Measurements from ENCODE around the gene PELI2. TPM values are rescaled to one million over a fixed set of nuclear protein-coding genes. Genes with fewer than 3 reads are reported as not detected.

The PELI2 gene
- total RNA-seq, 1 experiment from 2014 or later = 10.0 TPM

- TF ChIP-seq, protein P1, sequence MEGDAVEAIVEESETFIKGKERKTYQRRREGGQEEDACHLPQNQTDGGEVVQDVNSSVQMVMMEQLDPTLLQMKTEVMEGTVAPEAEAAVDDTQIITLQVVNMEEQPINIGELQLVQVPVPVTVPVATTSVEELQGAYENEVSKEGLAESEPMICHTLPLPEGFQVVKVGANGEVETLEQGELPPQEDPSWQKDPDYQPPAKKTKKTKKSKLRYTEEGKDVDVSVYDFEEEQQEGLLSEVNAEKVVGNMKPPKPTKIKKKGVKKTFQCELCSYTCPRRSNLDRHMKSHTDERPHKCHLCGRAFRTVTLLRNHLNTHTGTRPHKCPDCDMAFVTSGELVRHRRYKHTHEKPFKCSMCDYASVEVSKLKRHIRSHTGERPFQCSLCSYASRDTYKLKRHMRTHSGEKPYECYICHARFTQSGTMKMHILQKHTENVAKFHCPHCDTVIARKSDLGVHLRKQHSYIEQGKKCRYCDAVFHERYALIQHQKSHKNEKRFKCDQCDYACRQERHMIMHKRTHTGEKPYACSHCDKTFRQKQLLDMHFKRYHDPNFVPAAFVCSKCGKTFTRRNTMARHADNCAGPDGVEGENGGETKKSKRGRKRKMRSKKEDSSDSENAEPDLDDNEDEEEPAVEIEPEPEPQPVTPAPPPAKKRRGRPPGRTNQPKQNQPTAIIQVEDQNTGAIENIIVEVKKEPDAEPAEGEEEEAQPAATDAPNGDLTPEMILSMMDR (conservative IDR thresholded peaks at IDR 0.05) = no peak
- no peak for TF ChIP-seq EZH2 (IDR thresholded peaks at IDR 0.05; ENCODE audit: low read depth)
- Histone ChIP-seq H3K27me3 (ENCODE audit: insufficient read depth, low read depth) (no peaks in the 10 kb centered on the region; the same call in 1 of the 2 replicates), H3K4me3 (no peak overlapping the region), H3K9me3 (ENCODE audit: insufficient read depth, low read depth) (no peaks in the 10 kb centered on the region), H3K79me2 (ENCODE audit: low read depth) (no peaks in the 10 kb centered on the region), H3K4me1 (replicated peaks; ENCODE audit: insufficient read depth) (0 out of 2 replicates have a peak, but pooled peaks cover 7% of the 10 kb centered on the region), H3K4me2 (no peak overlapping the region), H3K36me3 (ENCODE audit: low read depth) (no peaks in the 10 kb centered on the region), H3F3A (ENCODE audit: insufficient read depth, low read depth) (no peaks in the 10 kb centered on the region), H2AFZ (no peak overlapping the region), H4K20me1 (ENCODE audit: insufficient read depth) (no peaks in the 10 kb centered on the region), H3K9me2 (ENCODE audit: insufficient read depth) (no peaks in the 10 kb centered on the region), H3K27ac (no peak overlapping the region)
- no peak for DNase-seq
- intact Hi-C loops (cut with micrococcal nuclease; ENCODE audit: unreplicated experiment) = loop anchor here (10.0 kb wide), 1 partner anchor 96 kb away; no protein-coding TSS in a partner anchor
- no TSS peak for BruUV-seq (replicated peaks)
- CTCF ChIA-PET = no interaction called here
- POLR2A ChIA-PET (ENCODE audit: unreplicated experiment) = no interaction called here
Measured at GRCh38 chr14:56248442-56248841, 130.2 kb downstream of the PELI2 start.

DNA sequence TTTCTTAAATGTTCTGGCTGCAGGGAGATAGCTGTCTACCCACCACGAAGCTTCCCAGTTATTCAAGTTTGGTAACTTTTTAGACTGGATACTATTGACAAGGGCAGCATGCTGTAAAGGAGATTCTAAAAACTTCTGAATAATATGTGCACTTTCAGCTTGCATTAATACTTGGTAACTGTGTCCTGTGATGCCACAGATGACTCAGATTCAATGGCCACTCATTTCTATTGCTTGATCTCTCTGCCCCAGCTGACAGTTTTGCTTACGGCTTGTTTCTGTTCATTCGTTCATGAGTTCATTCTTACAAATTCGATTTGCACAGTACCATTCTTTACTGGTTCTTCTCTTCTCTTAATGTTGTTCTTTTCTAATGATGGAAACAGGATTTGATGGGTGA is 142.8 kb downstream of the PELI2 start:
- intact Hi-C loops (cut with micrococcal nuclease; ENCODE audit: unreplicated experiment) = no loop called here
- no peaks in the 10 kb centered on the region for H3K9me3 ChIP-seq (ENCODE audit: insufficient read depth, low read depth)
- POLR2A ChIA-PET (ENCODE audit: unreplicated experiment) = interaction anchor here (0.6 kb wide), 1 partner anchor 110 kb away, joined by 11 read pairs; no protein-coding TSS in a partner anchor
- DNase-seq = no peak
- H3F3A ChIP-seq (ENCODE audit: insufficient read depth, low read depth) = no peaks in the 10 kb centered on the region
- TF ChIP-seq EZH2 (IDR thresholded peaks at IDR 0.05; ENCODE audit: low read depth) = no peak
- TF ChIP-seq, protein P1 (conservative IDR thresholded peaks at IDR 0.05) = no peak
- no peaks in the 10 kb centered on the region for H4K20me1 ChIP-seq (ENCODE audit: insufficient read depth)
- no peak overlapping the region for H3K27ac ChIP-seq
- H3K4me3 ChIP-seq = no peak overlapping the region
- no peak overlapping the region for H3K4me2 ChIP-seq
- H3K36me3 ChIP-seq (ENCODE audit: low read depth) = no peaks in the 10 kb centered on the region
- CTCF ChIA-PET = interaction anchor here (0.6 kb wide), 1 partner anchor 822 kb away, joined by 3 read pairs; no protein-coding TSS in a partner anchor
- H3K4me1 ChIP-seq (replicated peaks; ENCODE audit: insufficient read depth) = no peaks in the 10 kb centered on the region
- no peaks in the 10 kb centered on the region for H3K27me3 ChIP-seq (ENCODE audit: insufficient read depth, low read depth)
- no peaks in the 10 kb centered on the region for H3K9me2 ChIP-seq (ENCODE audit: insufficient read depth)
- no TSS peak for BruUV-seq (replicated peaks)
- no peaks in the 10 kb centered on the region for H3K79me2 ChIP-seq (ENCODE audit: low read depth)
- no peak overlapping the region for H2AFZ ChIP-seq

GRCh38 chr14:56262530-56262929 is 144.3 kb downstream of the PELI2 start:
- Histone ChIP-seq H3K27me3 (ENCODE audit: insufficient read depth, low read depth) (no peaks in the 10 kb centered on the region), H2AFZ (no peak overlapping the region), H3K9me3 (ENCODE audit: insufficient read depth, low read depth) (no peaks in the 10 kb centered on the region), H3K4me2 (no peak overlapping the region), H3K79me2 (ENCODE audit: low read depth) (no peaks in the 10 kb centered on the region), H3K9me2 (ENCODE audit: insufficient read depth) (no peaks in the 10 kb centered on the region), H3K36me3 (ENCODE audit: low read depth) (no peaks in the 10 kb centered on the region), H3F3A (ENCODE audit: insufficient read depth, low read depth) (no peaks in the 10 kb centered on the region), H4K20me1 (ENCODE audit: insufficient read depth) (no peaks in the 10 kb centered on the region), H3K27ac (no peak overlapping the region), H3K4me3 (no peak overlapping the region), H3K4me1 (replicated peaks; ENCODE audit: insufficient read depth) (no peaks in the 10 kb centered on the region)
- BruUV-seq (replicated peaks) = no TSS peak
- DNase-seq = no peak
- intact Hi-C loops (cut with micrococcal nuclease; ENCODE audit: unreplicated experiment) = no loop called here
- no peak for TF ChIP-seq EZH2 (IDR thresholded peaks at IDR 0.05; ENCODE audit: low read depth)
- TF ChIP-seq, protein P1 (conservative IDR thresholded peaks at IDR 0.05) = no peak
- CTCF ChIA-PET = no interaction called here
- POLR2A ChIA-PET (ENCODE audit: unreplicated experiment) = no interaction called here

All from PC-9 (cell line).